ENCODE data around the gene COG3. TPM values are rescaled to one million over a fixed set of nuclear protein-coding genes. Genes with fewer than 3 reads are reported as not detected.

COG3 gene
- total RNA-seq, 4 donors from 2014 or later = 31.9 to 41.9 (median 33.4) TPM

DNA sequence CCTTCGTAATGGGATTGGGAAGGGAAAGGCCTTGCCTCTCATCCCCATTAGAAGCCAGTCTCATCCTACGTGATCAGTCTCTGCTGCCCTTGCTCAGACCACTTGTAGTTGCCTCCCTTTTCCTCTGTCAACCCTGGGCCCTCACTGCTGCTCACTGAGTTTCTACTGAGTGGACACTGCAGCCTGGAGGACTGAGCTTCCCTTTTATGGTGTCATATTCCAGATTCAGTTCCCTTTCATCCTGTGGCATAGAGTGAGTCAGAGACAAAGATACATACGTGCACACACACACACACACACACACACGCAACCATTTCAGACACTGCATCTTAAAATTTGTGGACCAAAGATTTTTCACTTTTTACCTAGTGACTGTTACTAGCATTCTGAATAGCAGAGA, 56.6 kb downstream of the COG3 start:
- H3K4me3 ChIP-seq (ENCODE audit: low read depth, poor library complexity, severe bottlenecking) = no peak overlapping the region
- no peak for DNase-seq (ENCODE audit: low spot score in 2 of 2)
- TF ChIP-seq POLR2A (IDR thresholded peaks at IDR 0.05) = no peak
- TF ChIP-seq, protein P1, sequence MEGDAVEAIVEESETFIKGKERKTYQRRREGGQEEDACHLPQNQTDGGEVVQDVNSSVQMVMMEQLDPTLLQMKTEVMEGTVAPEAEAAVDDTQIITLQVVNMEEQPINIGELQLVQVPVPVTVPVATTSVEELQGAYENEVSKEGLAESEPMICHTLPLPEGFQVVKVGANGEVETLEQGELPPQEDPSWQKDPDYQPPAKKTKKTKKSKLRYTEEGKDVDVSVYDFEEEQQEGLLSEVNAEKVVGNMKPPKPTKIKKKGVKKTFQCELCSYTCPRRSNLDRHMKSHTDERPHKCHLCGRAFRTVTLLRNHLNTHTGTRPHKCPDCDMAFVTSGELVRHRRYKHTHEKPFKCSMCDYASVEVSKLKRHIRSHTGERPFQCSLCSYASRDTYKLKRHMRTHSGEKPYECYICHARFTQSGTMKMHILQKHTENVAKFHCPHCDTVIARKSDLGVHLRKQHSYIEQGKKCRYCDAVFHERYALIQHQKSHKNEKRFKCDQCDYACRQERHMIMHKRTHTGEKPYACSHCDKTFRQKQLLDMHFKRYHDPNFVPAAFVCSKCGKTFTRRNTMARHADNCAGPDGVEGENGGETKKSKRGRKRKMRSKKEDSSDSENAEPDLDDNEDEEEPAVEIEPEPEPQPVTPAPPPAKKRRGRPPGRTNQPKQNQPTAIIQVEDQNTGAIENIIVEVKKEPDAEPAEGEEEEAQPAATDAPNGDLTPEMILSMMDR (IDR thresholded peaks at IDR 0.05) = no peak
- intact Hi-C loops (cut with DNase I; ENCODE audit: low total_unique reads) = no loop called here
- WGBS, 2 donors = 75 to 84% methylated on average over 4 of the region's 4 CpGs

DNA sequence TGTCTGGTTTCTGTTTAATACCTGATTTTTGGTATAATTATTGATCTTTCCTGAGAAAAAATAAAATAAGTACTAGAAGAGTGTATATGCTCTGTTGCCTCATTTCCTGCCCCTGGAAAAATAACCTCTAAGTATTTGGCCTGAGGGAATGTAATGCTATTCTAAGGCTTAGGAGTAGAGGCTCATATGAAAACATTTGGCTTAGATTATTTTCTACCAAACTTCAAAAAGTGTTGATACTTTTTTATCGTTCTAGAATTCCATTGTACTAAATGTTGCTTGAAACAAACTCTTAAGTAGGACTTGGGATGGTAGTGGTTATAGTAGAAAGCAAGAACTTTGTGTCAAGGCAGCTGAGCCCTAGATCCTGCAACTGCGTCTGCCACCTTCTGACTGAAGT, 57.8 kb downstream of the COG3 start:
- WGBS, 2 donors = 67 to 75% methylated on average over 2 of the region's 2 CpGs
- DNase-seq (ENCODE audit: low spot score in 2 of 2) = no peak
- no peak overlapping the region for H3K4me3 ChIP-seq (ENCODE audit: low read depth, poor library complexity, severe bottlenecking)
- TF ChIP-seq, protein P1 (IDR thresholded peaks at IDR 0.05) = no peak
- TF ChIP-seq POLR2A (IDR thresholded peaks at IDR 0.05) = no peak
- intact Hi-C loops (cut with DNase I; ENCODE audit: low total_unique reads) = no loop called here

DNA sequence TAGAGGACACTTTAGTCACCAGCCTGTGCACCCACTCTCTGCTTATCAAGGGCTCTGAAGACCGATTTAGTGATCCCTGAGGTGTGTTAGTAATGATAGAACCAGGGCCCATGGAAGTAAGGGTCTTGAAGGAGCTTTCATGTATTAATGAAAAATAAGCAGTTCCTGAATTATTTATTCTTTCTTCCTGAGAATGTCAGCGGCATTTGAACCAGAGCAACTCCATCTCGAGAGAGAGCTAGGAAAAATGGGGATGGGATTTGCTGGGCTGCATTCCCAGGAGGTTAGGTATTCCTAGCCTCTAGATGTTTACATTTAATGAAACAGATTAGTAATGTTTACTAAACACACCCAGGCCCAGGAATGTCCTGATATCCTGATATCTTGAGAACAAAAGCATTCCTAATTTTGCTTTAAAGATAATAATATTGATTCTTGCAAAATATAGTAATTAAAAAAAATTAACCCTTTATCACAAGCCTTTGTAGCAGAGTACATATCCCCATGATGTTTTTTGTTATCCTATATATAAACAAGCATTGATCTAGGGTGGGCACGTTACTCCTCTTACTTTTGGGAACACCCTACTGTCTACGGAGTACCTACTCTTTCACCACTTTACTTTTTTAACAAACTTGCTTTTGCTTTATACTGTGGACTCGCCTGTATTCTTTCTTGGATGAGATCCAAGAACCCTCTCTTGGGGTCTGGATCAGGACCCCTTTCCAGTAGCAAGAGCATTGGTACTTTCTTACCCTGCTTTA, 63.1 kb downstream of the COG3 start:
- intact Hi-C loops (cut with DNase I; ENCODE audit: low total_unique reads) = no loop called here
- TF ChIP-seq, protein P1 (IDR thresholded peaks at IDR 0.05) = no peak
- TF ChIP-seq POLR2A (IDR thresholded peaks at IDR 0.05) = no peak
- H3K4me3 ChIP-seq (ENCODE audit: low read depth, poor library complexity, severe bottlenecking) = no peak overlapping the region
- no peak for DNase-seq (ENCODE audit: low spot score in 2 of 2)
- WGBS, 2 donors = 86 to 89% methylated on average over 6 of the region's 6 CpGs

DNA sequence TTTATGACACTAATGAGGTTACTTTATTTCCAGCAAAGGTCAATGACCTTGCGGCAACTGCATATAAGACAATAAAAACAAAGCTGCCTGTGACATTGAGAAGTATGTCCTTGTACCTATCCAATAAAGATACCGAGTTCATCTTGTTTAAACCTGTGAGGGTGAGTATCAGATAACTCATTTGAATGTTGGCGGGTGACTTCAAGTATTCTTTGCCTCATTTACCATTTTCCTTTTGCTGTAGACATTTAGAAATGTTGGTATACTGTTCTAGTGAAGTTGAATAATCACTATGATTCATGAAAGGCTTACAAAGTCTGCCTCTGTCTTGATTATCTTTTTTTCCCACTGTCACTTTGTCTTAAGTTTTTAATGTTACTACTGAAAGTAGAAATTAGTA, 65.0 kb downstream of the COG3 start:
- no peak for TF ChIP-seq POLR2A (IDR thresholded peaks at IDR 0.05)
- TF ChIP-seq, protein P1 (IDR thresholded peaks at IDR 0.05) = no peak
- intact Hi-C loops (cut with DNase I; ENCODE audit: low total_unique reads) = no loop called here
- 87 to 89% methylated on average over 3 of the region's 3 CpGs for whole genome bisulfite sequencing, 2 donors
- DNase-seq (ENCODE audit: low spot score in 2 of 2) = no peak
- H3K4me3 ChIP-seq (ENCODE audit: low read depth, poor library complexity, severe bottlenecking) = no peak overlapping the region

DNA sequence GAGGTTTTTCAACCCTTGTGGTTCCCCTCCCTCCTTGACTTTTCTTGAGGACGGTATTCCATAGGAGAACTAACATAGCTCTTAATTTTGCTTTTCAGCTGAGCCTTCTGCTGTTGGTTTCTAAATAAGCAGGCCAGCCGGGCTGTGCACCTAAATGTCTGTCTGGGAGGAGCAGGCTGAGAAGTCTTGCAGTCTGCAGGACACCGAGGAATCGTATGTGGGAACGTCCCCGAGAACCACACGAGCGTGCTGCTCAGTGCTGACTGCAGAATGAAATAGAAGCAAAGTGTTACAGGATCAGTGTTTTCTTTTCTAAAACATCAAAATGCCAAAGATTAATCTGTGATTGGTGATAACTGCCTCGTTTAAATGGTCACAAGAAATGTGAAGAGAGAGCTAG, 69.9 kb downstream of the COG3 start:
- WGBS, 2 donors = 91 to 92% methylated on average over 9 of the region's 9 CpGs
- intact Hi-C loops (cut with DNase I; ENCODE audit: low total_unique reads) = no loop called here
- H3K4me3 ChIP-seq (ENCODE audit: low read depth, poor library complexity, severe bottlenecking) = no peak overlapping the region
- DNase-seq (ENCODE audit: low spot score in 2 of 2) = no peak
- TF ChIP-seq, protein P1 (IDR thresholded peaks at IDR 0.05) = no peak
- TF ChIP-seq POLR2A (IDR thresholded peaks at IDR 0.05) = no peak

DNA sequence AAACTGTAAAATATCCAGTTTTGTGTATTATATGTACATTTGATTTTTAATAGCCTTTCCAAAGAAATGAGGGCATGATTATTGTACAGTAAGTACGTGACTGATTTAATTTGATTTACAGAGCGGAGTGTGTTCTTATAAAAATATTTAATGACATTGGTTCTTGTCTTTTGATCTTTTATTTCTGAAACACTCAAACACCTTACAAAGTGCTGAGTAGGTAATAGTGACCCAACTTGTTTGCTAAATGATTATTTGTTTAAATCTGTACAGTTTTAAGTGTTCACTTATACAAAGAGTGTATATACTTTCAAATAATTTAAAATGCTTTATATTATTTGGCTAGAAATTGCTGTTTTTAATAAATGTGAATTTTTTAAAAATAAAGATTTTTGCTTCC, 71.5 kb downstream of the COG3 start:
- no peak for DNase-seq (ENCODE audit: low spot score in 2 of 2)
- no peak for TF ChIP-seq POLR2A (IDR thresholded peaks at IDR 0.05)
- TF ChIP-seq, protein P1 (IDR thresholded peaks at IDR 0.05) = no peak
- intact Hi-C loops (cut with DNase I; ENCODE audit: low total_unique reads) = no loop called here
- H3K4me3 ChIP-seq (ENCODE audit: low read depth, poor library complexity, severe bottlenecking) = no peak overlapping the region
- 91 to 92% methylated on average over 2 of the region's 2 CpGs for WGBS, 2 donors

Measured in lower leg skin (tissue), 4 donors.